ENCODE results near the gene LPCAT4.

LPCAT4 gene

DNA sequence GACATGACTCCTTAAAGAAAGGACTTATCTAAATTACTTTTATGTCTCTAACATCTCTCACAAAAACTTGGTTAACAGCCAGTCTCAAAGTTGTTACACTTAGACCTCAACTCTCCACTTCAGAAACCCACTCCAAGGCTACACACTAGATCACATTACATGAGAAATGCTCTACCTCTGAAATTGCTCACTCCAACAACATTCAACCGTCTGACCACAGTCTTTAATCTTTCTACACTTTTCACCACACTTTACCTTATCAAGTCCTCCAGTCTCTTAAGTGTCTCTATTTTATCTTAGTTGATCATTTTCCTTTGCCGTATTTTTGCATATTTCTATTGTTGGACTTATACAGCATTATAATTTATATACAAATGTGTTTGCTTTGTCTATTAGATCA lies 35.2 kb downstream of the LPCAT4 start:
- no peak for DNase-seq (ENCODE audit: insufficient read length, low spot score)
- FAIRE-seq, result peak; percentile 32
- TF ChIP-seq, protein P1, sequence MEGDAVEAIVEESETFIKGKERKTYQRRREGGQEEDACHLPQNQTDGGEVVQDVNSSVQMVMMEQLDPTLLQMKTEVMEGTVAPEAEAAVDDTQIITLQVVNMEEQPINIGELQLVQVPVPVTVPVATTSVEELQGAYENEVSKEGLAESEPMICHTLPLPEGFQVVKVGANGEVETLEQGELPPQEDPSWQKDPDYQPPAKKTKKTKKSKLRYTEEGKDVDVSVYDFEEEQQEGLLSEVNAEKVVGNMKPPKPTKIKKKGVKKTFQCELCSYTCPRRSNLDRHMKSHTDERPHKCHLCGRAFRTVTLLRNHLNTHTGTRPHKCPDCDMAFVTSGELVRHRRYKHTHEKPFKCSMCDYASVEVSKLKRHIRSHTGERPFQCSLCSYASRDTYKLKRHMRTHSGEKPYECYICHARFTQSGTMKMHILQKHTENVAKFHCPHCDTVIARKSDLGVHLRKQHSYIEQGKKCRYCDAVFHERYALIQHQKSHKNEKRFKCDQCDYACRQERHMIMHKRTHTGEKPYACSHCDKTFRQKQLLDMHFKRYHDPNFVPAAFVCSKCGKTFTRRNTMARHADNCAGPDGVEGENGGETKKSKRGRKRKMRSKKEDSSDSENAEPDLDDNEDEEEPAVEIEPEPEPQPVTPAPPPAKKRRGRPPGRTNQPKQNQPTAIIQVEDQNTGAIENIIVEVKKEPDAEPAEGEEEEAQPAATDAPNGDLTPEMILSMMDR (IDR thresholded peaks at IDR 0.05; ENCODE audit: insufficient read depth, missing control alignments), result no peak

DNA sequence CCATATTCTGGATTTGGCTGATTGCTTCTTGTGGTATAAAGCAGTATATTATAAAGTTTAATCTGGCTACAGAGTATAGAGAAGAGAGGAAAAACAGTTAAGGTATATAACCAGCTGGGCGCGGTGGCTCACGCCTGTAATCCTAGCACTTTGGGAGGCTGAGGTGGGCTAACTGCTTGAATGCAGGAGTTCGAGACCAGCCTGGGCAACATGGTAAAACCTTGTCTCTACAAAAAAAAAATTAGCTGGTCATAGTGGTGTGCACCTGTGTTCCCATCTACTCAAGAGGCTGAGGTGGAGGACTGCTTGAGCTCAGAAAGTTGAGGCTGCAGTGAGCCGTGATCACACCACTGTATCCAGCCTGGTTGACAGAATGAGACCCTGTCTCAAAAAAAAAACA lies 36.7 kb downstream of the LPCAT4 start:
- TF ChIP-seq, protein P1 (IDR thresholded peaks at IDR 0.05; ENCODE audit: insufficient read depth, missing control alignments), result no peak
- DNase-seq (ENCODE audit: insufficient read length, low spot score) (no peak), FAIRE-seq (no peak)

DNA sequence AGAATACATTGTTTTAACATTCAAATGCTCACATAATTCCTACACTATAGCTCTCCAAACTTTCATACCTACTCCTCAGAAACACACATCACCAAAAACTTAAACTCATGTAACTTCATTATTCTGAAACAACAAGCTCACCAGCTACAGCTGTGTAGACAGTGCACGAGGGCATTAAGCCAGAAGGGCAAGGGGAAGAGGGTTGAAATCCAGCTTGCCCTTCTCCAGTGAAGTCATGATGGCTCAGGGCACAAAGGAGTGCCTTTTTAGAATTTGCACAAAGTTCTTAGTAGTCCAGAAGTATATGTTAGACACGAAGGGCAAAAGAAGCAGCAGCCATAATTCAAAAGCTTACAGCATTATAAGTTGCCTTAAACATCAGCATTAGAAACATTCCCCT lies 38.0 kb downstream of the LPCAT4 start:
- no peak for DNase-seq (ENCODE audit: insufficient read length, low spot score)
- TF ChIP-seq, protein P1 (IDR thresholded peaks at IDR 0.05; ENCODE audit: insufficient read depth, missing control alignments), result no peak
- no peak for FAIRE-seq

DNA sequence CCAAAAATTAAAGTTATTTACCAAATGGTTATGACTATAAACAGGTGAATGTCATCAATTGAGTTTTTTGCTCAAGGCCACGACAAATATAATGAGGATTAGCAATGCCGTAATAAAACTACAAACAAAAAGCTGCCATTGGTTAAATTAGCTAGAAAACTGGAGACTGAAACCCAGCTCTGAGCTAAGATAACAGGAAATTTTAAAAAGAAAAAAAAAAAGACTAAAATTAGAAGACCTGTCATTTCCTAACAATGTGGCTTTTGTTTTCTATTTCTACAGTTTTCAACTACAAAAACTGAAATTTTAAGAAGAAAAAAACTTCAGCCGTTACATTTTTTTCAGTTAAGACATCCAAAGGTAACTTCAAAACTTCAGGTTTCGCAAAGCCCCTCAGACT lies 39.1 kb downstream of the LPCAT4 start:
- no peak for FAIRE-seq
- TF ChIP-seq, protein P1 (IDR thresholded peaks at IDR 0.05; ENCODE audit: insufficient read depth, missing control alignments), result no peak
- DNase-seq (ENCODE audit: insufficient read length, low spot score), result no peak

DNA sequence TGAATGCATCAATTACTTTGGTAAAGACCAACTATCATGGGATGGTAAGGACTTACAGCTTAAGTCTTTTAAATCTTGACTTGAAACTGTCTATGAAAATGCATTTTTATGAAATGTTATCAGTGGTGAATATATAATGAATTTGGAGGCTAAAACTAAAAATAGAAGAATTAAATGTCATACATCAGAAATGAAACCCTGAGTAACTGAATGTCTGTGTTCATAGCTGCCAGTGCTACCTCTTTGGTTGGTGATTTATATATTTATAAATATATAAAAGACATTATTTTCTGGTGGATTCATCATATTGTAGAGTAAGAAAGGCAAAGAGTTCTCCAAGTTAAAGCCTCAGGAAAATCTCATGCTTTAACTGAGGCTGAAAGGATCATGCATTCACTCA lies 41.6 kb downstream of the LPCAT4 start:
- no peak for DNase-seq (ENCODE audit: insufficient read length, low spot score)
- FAIRE-seq, result no peak
- TF ChIP-seq, protein P1 (IDR thresholded peaks at IDR 0.05; ENCODE audit: insufficient read depth, missing control alignments), result no peak

DNA sequence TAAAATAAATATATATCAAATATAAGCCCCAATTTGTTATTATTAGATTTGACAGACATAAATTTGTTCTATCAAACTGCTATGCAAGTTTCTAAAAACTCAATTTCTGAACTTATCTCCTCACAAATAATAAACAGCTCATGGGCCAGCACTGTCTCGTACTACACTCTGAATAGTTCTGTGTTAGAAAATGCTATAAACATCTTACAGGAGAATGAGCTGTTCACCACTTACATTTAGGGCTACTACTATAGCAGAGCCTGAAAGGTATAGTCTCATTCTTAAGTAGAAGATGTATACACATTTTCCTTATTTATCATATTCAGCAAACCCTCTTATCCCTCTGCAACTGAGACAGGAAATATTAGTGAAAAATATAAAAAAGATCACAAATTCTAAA lies 42.1 kb downstream of the LPCAT4 start:
- TF ChIP-seq, protein P1 (IDR thresholded peaks at IDR 0.05; ENCODE audit: insufficient read depth, missing control alignments), result no peak
- FAIRE-seq (no peak), DNase-seq (ENCODE audit: insufficient read length, low spot score) (no peak)

DNA sequence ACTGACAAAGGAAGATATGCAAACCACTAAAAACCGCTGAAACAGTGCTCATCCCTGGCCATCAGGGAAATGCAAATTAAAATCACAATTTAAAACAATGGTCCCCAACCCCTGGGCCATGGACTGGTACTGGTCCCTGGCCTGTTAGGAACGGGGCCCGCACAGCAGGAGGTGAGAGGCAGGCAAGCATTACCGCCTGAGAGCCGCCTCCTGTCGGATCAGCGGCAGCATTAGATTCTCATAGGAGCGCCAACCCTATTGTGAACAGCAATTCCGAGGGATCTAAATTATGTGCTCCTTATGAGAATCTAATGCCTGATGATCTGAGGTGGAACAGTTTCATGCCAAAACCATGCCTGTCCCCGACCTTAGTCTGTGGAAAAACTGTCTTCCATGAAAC lies 43.8 kb downstream of the LPCAT4 start:
- no peak for FAIRE-seq
- TF ChIP-seq, protein P1 (IDR thresholded peaks at IDR 0.05; ENCODE audit: insufficient read depth, missing control alignments), result no peak

More for the DNA sequence above, 43.8 kb downstream of the LPCAT4 start:
- DNase-seq (ENCODE audit: insufficient read length, low spot score), result no peak

All from D721Med (cell line).